HepG2 (cell line): Measurements from ENCODE around the gene SYNJ2. TPM values are rescaled to one million over a fixed set of nuclear protein-coding genes. Genes with fewer than 3 reads are reported as not detected.

Experiments
- BCL6 ChIP-seq: IDR thresholded peaks from 2 replicates; pipeline ENCODE4 v1.6.1; 2016; ENCODE audit warnings: missing genetic modification reagents, missing compliant biosample characterization
- CEBPB ChIP-seq: IDR thresholded peaks from 2 replicates; pipeline ENCODE4 v1.6.1; 2011; ENCODE audit warnings: low read depth, low read length, improper control_type of control experiment, borderline replicate concordance
- CREB3 ChIP-seq: sonication (generic); formaldehyde crosslinking; IDR thresholded peaks from 2 replicates; pipeline ENCODE4 v1.5.0; 2020; ENCODE audit warnings: missing genetic modification reagents
- HOXA7 ChIP-seq: sonication (generic); formaldehyde crosslinking; IDR thresholded peaks from 2 replicates; pipeline ENCODE4 v1.8.1; 2022; ENCODE audit warnings: mild to moderate bottlenecking, missing genetic modification reagents, moderate library complexity
- IKZF1 ChIP-seq: fragments of 450-650 bp; IDR thresholded peaks from 2 replicates; pipeline ENCODE4 v1.7.1; 2016
- KMT2B ChIP-seq: IDR thresholded peaks from 2 replicates; pipeline ENCODE4 v1.6.1; 2016; ENCODE audit warnings: missing genetic modification reagents, missing compliant biosample characterization
- NR2F1 ChIP-seq, 2 experiments: fragments of 450-650 bp in 1 of 2; formaldehyde crosslinking in 1 of 2; IDR thresholded peaks; 2 replicates each; pipeline versions ENCODE4 v1.5.0 to v1.6.1; 2016 to 2020; ENCODE audit warnings: mild to moderate bottlenecking in 1 of 2, missing compliant biosample characterization in 1 of 2, missing genetic modification reagents in 1 of 2, moderate library complexity in 1 of 2
- PHF8 ChIP-seq: sonication (generic); formaldehyde crosslinking; IDR thresholded peaks from 2 replicates; pipeline ENCODE4 v1.5.0; 2020; ENCODE audit warnings: missing genetic modification reagents
- PTBP1 ChIP-seq: fragments of 200-400 bp; formaldehyde crosslinking; IDR thresholded peaks from 2 replicates; pipeline ENCODE4 v1.6.1; 2018; ENCODE audit warnings: low read length, low read depth; ENCODE audit not compliant: poor library complexity, severe bottlenecking
- RELA ChIP-seq: sonication (generic); formaldehyde crosslinking; IDR thresholded peaks from 2 replicates; pipeline ENCODE4 v1.4.0; 2020; ENCODE audit warnings: missing genetic modification reagents
- SMARCC2 ChIP-seq: fragments of 450-650 bp; IDR thresholded peaks from 2 replicates; pipeline ENCODE4 v1.6.1; 2017; ENCODE audit warnings: antibody characterized with exemption, mild to moderate bottlenecking
- SRF ChIP-seq: IDR thresholded peaks from 2 replicates; pipeline ENCODE4 v1.6.1; 2011; ENCODE audit warnings: mild to moderate bottlenecking, low read depth, low read length, moderate library complexity
- TERF1 ChIP-seq: sonication (generic); formaldehyde crosslinking; IDR thresholded peaks from 2 replicates; pipeline ENCODE4 v1.8.0; 2022; ENCODE audit warnings: mild to moderate bottlenecking, missing genetic modification reagents, moderate library complexity
- THYN1 ChIP-seq: sonication (generic); formaldehyde crosslinking; IDR thresholded peaks from 2 replicates; pipeline ENCODE4 v1.8.1; 2023; ENCODE audit warnings: low read depth, mild to moderate bottlenecking, moderate library complexity, missing genetic modification reagents, borderline replicate concordance
- U2AF2 ChIP-seq: fragments of 200-400 bp; formaldehyde crosslinking; IDR thresholded peaks from 2 replicates; pipeline ENCODE4 v1.6.1; 2017; ENCODE audit warnings: low read depth, mild to moderate bottlenecking, low read length
- XBP1 ChIP-seq: sonication (generic); formaldehyde crosslinking; IDR thresholded peaks from 2 replicates; pipeline ENCODE4 v1.5.0; 2020; ENCODE audit warnings: missing genetic modification reagents
- ZBTB42 ChIP-seq: sonication (generic); formaldehyde crosslinking; IDR thresholded peaks from 2 replicates; pipeline ENCODE4 v1.5.0; 2020; ENCODE audit warnings: mild to moderate bottlenecking, missing genetic modification reagents
- ZFP91 ChIP-seq: sonication (generic); formaldehyde crosslinking; IDR thresholded peaks from 2 replicates; pipeline ENCODE4 v1.9.0; 2022; ENCODE audit warnings: missing genetic modification reagents, mild to moderate bottlenecking, borderline replicate concordance
- ZMYM3 ChIP-seq: sonication (generic); formaldehyde crosslinking; IDR thresholded peaks from 2 replicates; pipeline ENCODE4 v1.5.1; 2020; ENCODE audit warnings: mild to moderate bottlenecking, missing genetic modification reagents
- ZNF276 ChIP-seq: sonication (generic); formaldehyde crosslinking; IDR thresholded peaks from 2 replicates; pipeline ENCODE4 v1.4.0; 2020; ENCODE audit warnings: mild to moderate bottlenecking, low read depth, missing genetic modification reagents
- ZNF331 ChIP-seq: sonication (generic); formaldehyde crosslinking; IDR thresholded peaks from 2 replicates; pipeline ENCODE4 v1.4.0; 2020; ENCODE audit warnings: missing genetic modification reagents
- ZNF337 ChIP-seq: sonication (generic); formaldehyde crosslinking; IDR thresholded peaks from 2 replicates; pipeline ENCODE4 v1.5.1; 2020; ENCODE audit warnings: missing genetic modification reagents, low read depth, mild to moderate bottlenecking, borderline replicate concordance
- ZNF512 ChIP-seq: sonication (generic); formaldehyde crosslinking; IDR thresholded peaks from 2 replicates; pipeline ENCODE4 v1.4.0; 2020; ENCODE audit warnings: mild to moderate bottlenecking, missing genetic modification reagents
- ZNF562 ChIP-seq: sonication (generic); formaldehyde crosslinking; IDR thresholded peaks from 2 replicates; pipeline ENCODE4 v1.8.0; 2022; ENCODE audit warnings: missing genetic modification reagents, borderline replicate concordance
- ZNF619 ChIP-seq: sonication (generic); formaldehyde crosslinking; IDR thresholded peaks from 2 replicates; pipeline ENCODE4 v1.4.0; 2020; ENCODE audit warnings: mild to moderate bottlenecking, missing genetic modification reagents
- polyA plus RNA-seq, 8 experiments: library from polyadenylated mRNA; depleted of rRNA in 3 of 8; stranded (reverse) in 7 of 8; unstranded in 1 of 8; fragments of >200 nt; fragmentation: Illumina TruSeq in 4 of 8; extraction: Trizol in 4 of 8; gene quantifications; 2 replicates each; pipeline versions ENCODE4 v1.2.1 to v1.2.3, GENCODE V29; 2011 to 2016; ENCODE audit warnings: low read depth in 4 of 8, missing spikeins in 1 of 8, mixed read lengths in 1 of 8; ENCODE audit not compliant: insufficient read depth in 1 of 8
- total RNA-seq, 5 experiments: library from RNA; depleted of rRNA; stranded (reverse); fragments of >200 nt; fragmentation: Illumina TruSeq; extraction: Trizol; gene quantifications; 2 replicates each; pipeline ENCODE4 v1.2.3, GENCODE V29; 2016; ENCODE audit warnings: low read depth in 1 of 5

Gene SYNJ2
- total and polyA plus RNA-seq, 2 of the 13 experiments (the other 11 are each of a cell fraction or from before 2014, with no cell fraction given): 39.1 to 57.6 TPM

- TF ChIP-seq ZNF512 (CRISPR knock-in tag): no peak
- TF ChIP-seq CREB3 (CRISPR knock-in tag): no peak
- no peak for TF ChIP-seq ZNF562 (CRISPR knock-in tag)
- peak; percentile 95 to 98 for TF ChIP-seq NR2F1 (CRISPR knock-in tag; IDR thresholded peaks at IDR 0.05)
- no peak for TF ChIP-seq ZFP91 (CRISPR knock-in tag)
- TF ChIP-seq BCL6 (CRISPR knock-in tag): peak; percentile 91
- peak; percentile 69 for TF ChIP-seq SRF
- 0 out of 2 replicates have a peak, but pooled peaks have one; percentile 76 for TF ChIP-seq ZBTB42 (CRISPR knock-in tag)
- no peak; the same call in 1 of the 2 replicates for TF ChIP-seq PHF8 (CRISPR knock-in tag)
- TF ChIP-seq SMARCC2: no peak
- TF ChIP-seq ZNF337: no peak
- TF ChIP-seq CEBPB: peak; percentile 95
- no peak for TF ChIP-seq U2AF2
- TF ChIP-seq THYN1 (CRISPR knock-in tag): no peak
- TF ChIP-seq ZNF331 (CRISPR knock-in tag): peak; percentile 82; the same call in 1 of the 2 replicates
- TF ChIP-seq PTBP1: no peak
- no peak for TF ChIP-seq TERF1 (CRISPR knock-in tag)
- peak; percentile 31; the same call in 1 of the 2 replicates for TF ChIP-seq RELA (CRISPR knock-in tag)
- no peak for TF ChIP-seq ZNF619 (CRISPR knock-in tag)
- no peak; the same call in 1 of the 2 replicates for TF ChIP-seq XBP1 (CRISPR knock-in tag)
- no peak for TF ChIP-seq IKZF1
- peak; percentile 77; the same call in 1 of the 2 replicates for TF ChIP-seq ZNF276 (CRISPR knock-in tag)
- peak; percentile 59; the same call in 1 of the 2 replicates for TF ChIP-seq ZMYM3
- no peak for TF ChIP-seq HOXA7
- TF ChIP-seq KMT2B (CRISPR knock-in tag): 0 out of 2 replicates have a peak, but pooled peaks have one; percentile 51
Measured at GRCh38 chr6:158011478-158011920, 29.8 kb downstream of the SYNJ2 start (continued).
